Stimulated activated CD4-positive, alpha-beta T cell treated with anti-CD3 and anti-CD28 coated beads, Interleukin-12 subunit alpha, Interleukin-12 subunit beta, amount 100 ng/mL, for 48 hours (primary cell): Measurements from ENCODE around the gene FXYD4.
"Not testable (repeated sequence)": the region's sequence is repeated elsewhere in the genome, so short reads cannot be mapped to it uniquely, and the experiment has no call there.

Experiments used
- DNase-seq, 3 donors: peaks; one replicate each; pipeline ENCODE4 v3.0.0-alpha.2; 2020; ENCODE audit warnings: low read depth in 2 of 3, low spot score in 1 of 3

The FXYD4 gene

GRCh38 chr10:43415544-43415943, 44.1 kb downstream of the FXYD4 start:
- no peak for DNase-seq

- DNase-seq = no peak
Observed at GRCh38 chr10:43417950-43418768, 46.7 kb downstream of the FXYD4 start.

- DNase-seq = no peak
Observed at GRCh38 chr10:43419997-43420368, 48.5 kb downstream of the FXYD4 start.

- DNase-seq = peak in 2 of 3 donors; percentile 77
Observed at GRCh38 chr10:43420369-43421200, 49.1 kb downstream of the FXYD4 start.

GRCh38 chr10:43421201-43421507, 49.7 kb downstream of the FXYD4 start:
- no peak for DNase-seq

GRCh38 chr10:43421519-43421918, 50.1 kb downstream of the FXYD4 start:
- DNase-seq = no peak

GRCh38 chr10:43421944-43422343, 50.5 kb downstream of the FXYD4 start:
- not testable (repeated sequence) for DNase-seq

- no peak for DNase-seq
Observed at GRCh38 chr10:43424416-43424815, 53.0 kb downstream of the FXYD4 start.
